Sigmoid colon (tissue), 4 donors: Measurements from ENCODE around the gene TBX5.

Experiments used
- EP300 ChIP-seq, 4 donors: sonication (generic); formaldehyde crosslinking; IDR thresholded peaks; one replicate each; pipeline ENCODE4 v1.6.1; 2017; ENCODE audit warnings: antibody characterized with exemption in 4 of 4
- TF ChIP-seq, protein P1 (sequence below), 4 experiments: fragments of 450-650 bp in 3 of 4; fragments of 200-600 bp in 1 of 4; IDR thresholded peaks; one replicate each; pipeline ENCODE4 v1.5.1; 2016 to 2019; ENCODE audit warnings: antibody characterized with exemption in 4 of 4, mild to moderate bottlenecking in 3 of 4, moderate library complexity in 2 of 4

DNA sequence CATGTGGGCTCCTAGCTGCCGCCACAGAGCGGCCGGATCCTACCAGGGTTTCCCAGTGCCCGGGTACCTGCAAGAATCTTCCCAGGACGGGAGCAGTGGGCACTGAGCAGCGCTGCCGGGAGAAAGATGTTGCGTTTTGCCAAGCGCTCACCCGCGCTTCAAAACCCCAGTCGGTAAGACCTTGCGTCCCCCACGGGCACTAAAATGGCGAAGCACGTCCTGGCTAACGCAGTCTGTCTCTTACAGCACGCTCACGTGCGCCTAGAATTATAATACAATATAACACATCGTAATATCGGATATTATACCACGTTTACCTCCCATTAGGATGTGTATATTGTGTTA lies 35.1 kb upstream of the TBX5 start:
- TF ChIP-seq, protein P1, sequence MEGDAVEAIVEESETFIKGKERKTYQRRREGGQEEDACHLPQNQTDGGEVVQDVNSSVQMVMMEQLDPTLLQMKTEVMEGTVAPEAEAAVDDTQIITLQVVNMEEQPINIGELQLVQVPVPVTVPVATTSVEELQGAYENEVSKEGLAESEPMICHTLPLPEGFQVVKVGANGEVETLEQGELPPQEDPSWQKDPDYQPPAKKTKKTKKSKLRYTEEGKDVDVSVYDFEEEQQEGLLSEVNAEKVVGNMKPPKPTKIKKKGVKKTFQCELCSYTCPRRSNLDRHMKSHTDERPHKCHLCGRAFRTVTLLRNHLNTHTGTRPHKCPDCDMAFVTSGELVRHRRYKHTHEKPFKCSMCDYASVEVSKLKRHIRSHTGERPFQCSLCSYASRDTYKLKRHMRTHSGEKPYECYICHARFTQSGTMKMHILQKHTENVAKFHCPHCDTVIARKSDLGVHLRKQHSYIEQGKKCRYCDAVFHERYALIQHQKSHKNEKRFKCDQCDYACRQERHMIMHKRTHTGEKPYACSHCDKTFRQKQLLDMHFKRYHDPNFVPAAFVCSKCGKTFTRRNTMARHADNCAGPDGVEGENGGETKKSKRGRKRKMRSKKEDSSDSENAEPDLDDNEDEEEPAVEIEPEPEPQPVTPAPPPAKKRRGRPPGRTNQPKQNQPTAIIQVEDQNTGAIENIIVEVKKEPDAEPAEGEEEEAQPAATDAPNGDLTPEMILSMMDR (IDR thresholded peaks at IDR 0.05), result no peak
- TF ChIP-seq EP300 (IDR thresholded peaks at IDR 0.05), result no peak
